ENCODE results near the gene IL22RA2. TPM values are rescaled to one million over a fixed set of nuclear protein-coding genes. Genes with fewer than 3 reads are reported as not detected.

Gene IL22RA2
- polyA plus RNA-seq, 1 donor (not counting 4 experiments of a cell fraction or from before 2014, with no cell fraction given): 0.03 TPM

DNA sequence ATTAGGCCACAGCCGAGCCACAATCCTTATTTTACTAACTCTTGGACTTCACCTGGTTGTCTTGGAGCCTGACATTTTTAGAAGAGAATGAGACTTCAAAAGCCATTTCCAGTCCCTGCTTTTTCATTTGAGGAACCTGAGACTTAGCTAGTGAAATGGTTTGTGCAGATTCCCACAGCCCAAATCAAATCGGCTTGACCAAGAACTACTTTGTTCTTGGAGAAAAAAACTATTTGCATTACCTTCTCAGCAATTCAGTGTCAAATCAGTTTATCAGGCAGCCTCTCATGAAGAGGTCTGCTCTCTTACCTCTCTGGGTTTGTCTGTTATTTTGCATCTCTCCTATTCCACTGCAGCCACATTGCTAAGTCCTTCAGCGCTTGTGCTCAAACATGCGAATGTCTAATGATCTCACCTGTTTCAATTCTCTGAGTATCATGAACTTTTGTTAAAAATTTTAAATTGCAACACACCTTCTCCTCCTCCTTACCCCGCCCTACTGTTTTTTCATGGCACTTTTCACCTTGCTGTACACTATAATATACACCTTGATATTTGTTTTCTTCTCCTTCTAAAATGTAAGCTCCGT lies 46.3 kb upstream of the IL22RA2 start:
- Histone ChIP-seq H3K27me3 (ENCODE audit: control insufficient read depth, extremely low read depth, insufficient read depth, low read length) (no peaks in the 10 kb centered on the region), H3K27ac (ENCODE audit: control insufficient read depth, insufficient read depth, low read length) (peak overlapping the region; percentile 92), H3K36me3 (ENCODE audit: control insufficient read depth in 2 of 2, extremely low read depth in 1 of 2, insufficient read depth in 2 of 2, low read length in 2 of 2) (peaks cover 0 to 3% of the 10 kb centered on the region in 2 experiments), H3K4me3 (ENCODE audit: control insufficient read depth in 2 of 3, extremely low read depth in 1 of 3, insufficient read depth in 2 of 3, low read depth in 1 of 3, low read length in 3 of 3) (peak overlapping the region; percentile 56 to 94 (median 83)), H2AFZ (ENCODE audit: control insufficient read depth, low read length) (peak overlapping the region; percentile 67), H3K9ac (ENCODE audit: control insufficient read depth, extremely low read depth, insufficient read depth, low read length) (peak overlapping the region; percentile 97), H3K4me2 (ENCODE audit: control insufficient read depth, extremely low read depth, insufficient read depth, low read depth, low read length) (peak overlapping the region; percentile 99), H3K9me3 (ENCODE audit: control insufficient read depth, low read depth, low read length) (no peaks in the 10 kb centered on the region), H3K4me1 (ENCODE audit: control insufficient read depth, extremely low read depth, insufficient read depth, low read length) (peaks cover 37% of the 10 kb centered on the region), H4K20me1 (ENCODE audit: control insufficient read depth, extremely low read depth, insufficient read depth, low read length) (no peaks in the 10 kb centered on the region), H3K79me2 (ENCODE audit: control insufficient read depth, insufficient read depth, low read length) (peaks cover 37% of the 10 kb centered on the region), H3K9me1 (ENCODE audit: control insufficient read depth, extremely low read depth, insufficient read depth, low read length) (no peaks in the 10 kb centered on the region)
- FAIRE-seq: peak; percentile 29
- TF ChIP-seq, protein P1, sequence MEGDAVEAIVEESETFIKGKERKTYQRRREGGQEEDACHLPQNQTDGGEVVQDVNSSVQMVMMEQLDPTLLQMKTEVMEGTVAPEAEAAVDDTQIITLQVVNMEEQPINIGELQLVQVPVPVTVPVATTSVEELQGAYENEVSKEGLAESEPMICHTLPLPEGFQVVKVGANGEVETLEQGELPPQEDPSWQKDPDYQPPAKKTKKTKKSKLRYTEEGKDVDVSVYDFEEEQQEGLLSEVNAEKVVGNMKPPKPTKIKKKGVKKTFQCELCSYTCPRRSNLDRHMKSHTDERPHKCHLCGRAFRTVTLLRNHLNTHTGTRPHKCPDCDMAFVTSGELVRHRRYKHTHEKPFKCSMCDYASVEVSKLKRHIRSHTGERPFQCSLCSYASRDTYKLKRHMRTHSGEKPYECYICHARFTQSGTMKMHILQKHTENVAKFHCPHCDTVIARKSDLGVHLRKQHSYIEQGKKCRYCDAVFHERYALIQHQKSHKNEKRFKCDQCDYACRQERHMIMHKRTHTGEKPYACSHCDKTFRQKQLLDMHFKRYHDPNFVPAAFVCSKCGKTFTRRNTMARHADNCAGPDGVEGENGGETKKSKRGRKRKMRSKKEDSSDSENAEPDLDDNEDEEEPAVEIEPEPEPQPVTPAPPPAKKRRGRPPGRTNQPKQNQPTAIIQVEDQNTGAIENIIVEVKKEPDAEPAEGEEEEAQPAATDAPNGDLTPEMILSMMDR (optimal IDR thresholded peaks at IDR 0.05 in 1 of 3, IDR thresholded peaks at IDR 0.05 in 1 of 3, conservative IDR thresholded peaks at IDR 0.05 in 1 of 3; ENCODE audit: extremely low read depth in 1 of 3, insufficient read depth in 2 of 3, low read length in 3 of 3): no peak
- no peak for TF ChIP-seq EZH2 (IDR thresholded peaks at IDR 0.05; ENCODE audit: low read length)
- dilution Hi-C loops (cut with MboI; ENCODE audit: extremely low pct_ligation_motif_present, low sequenced_read_pairs): no loop called here
- DNase-seq (ENCODE audit: low read depth, low spot score): no peak

DNA sequence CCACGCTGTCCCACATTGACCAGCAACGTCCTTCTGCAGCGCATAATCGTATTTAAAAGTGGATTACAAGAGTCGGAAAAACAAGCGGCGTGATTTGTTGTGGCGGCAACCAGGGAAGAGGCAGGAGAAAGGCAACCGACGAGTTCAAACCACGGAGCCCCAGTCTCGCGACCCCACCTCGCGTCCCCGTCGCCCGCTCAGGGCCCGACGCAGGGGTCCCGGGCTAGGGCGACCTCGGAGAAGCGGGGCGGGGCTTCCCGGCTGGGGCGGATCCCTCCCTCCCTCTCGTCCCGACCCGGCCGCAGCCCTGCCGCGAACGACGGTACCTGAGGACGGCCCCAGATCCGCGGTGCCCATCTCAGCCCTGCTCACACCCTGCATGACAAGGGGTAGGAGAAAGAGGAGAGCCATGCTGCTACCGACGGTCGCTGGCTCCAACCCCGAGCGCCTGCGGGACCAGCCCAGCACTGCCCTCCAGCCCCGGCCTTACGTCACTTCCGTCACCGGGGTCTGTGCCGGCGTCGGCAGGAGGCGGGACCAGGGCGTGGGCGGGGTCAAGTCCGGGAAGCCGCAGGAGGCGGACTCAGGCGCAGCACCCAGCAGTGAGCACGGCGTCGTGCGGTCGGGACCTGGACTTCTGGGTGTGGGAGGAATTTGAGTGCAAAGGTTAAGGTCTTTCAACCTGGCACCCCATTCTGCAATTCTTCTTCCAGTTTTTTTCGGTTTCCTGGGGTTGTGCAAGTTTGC lies 45.6 kb upstream of the IL22RA2 start, which contains the start of gene IFNGR1:
Gene IFNGR1 (minus strand): TSS at position 469 of the 747 bp plus-strand sequence. CDS start 58 bp downstream, at position 411.
- Histone ChIP-seq H3K4me1 (ENCODE audit: control insufficient read depth, extremely low read depth, insufficient read depth, low read length) (peaks cover 42% of the 10 kb centered on the region), H3K27ac (ENCODE audit: control insufficient read depth, insufficient read depth, low read length) (peak within 1 kb of the TSS; percentile 92), H3K36me3 (ENCODE audit: control insufficient read depth in 2 of 2, extremely low read depth in 1 of 2, insufficient read depth in 2 of 2, low read length in 2 of 2) (peaks cover 0 to 5% of the 10 kb centered on the region in 2 experiments), H3K27me3 (ENCODE audit: control insufficient read depth, extremely low read depth, insufficient read depth, low read length) (no peaks in the 10 kb centered on the region), H4K20me1 (ENCODE audit: control insufficient read depth, extremely low read depth, insufficient read depth, low read length) (no peaks in the 10 kb centered on the region), H3K4me2 (ENCODE audit: control insufficient read depth, extremely low read depth, insufficient read depth, low read depth, low read length) (peak within 1 kb of the TSS; percentile 99), H3K9me3 (ENCODE audit: control insufficient read depth, low read depth, low read length) (no peaks in the 10 kb centered on the region), H3K9me1 (ENCODE audit: control insufficient read depth, extremely low read depth, insufficient read depth, low read length) (no peaks in the 10 kb centered on the region), H3K9ac (ENCODE audit: control insufficient read depth, extremely low read depth, insufficient read depth, low read length) (peak within 1 kb of the TSS; percentile 97), H3K79me2 (ENCODE audit: control insufficient read depth, insufficient read depth, low read length) (peaks cover 43% of the 10 kb centered on the region), H3K4me3 (ENCODE audit: control insufficient read depth in 2 of 3, extremely low read depth in 1 of 3, insufficient read depth in 2 of 3, low read depth in 1 of 3, low read length in 3 of 3) (peak within 1 kb of the TSS; percentile 75 to 94 (median 83)), H2AFZ (ENCODE audit: control insufficient read depth, low read length) (peak within 1 kb of the TSS; percentile 92)
- peak; percentile 54 for DNase-seq (ENCODE audit: low read depth, low spot score)
- FAIRE-seq: peak; percentile 78
- TF ChIP-seq EZH2 (IDR thresholded peaks at IDR 0.05; ENCODE audit: low read length): no peak
- TF ChIP-seq, protein P1 (optimal IDR thresholded peaks at IDR 0.05 in 1 of 3, IDR thresholded peaks at IDR 0.05 in 1 of 3, conservative IDR thresholded peaks at IDR 0.05 in 1 of 3; ENCODE audit: extremely low read depth in 1 of 3, insufficient read depth in 2 of 3, low read length in 3 of 3): no peak
- dilution Hi-C loops (cut with MboI; ENCODE audit: extremely low pct_ligation_motif_present, low sequenced_read_pairs): no loop called here
